ENCODE measurements around the gene CARS2. TPM values are rescaled to one million over a fixed set of nuclear protein-coding genes. Genes with fewer than 3 reads are reported as not detected.

The CARS2 gene
- polyA plus RNA-seq, 1 donor (not counting 4 experiments of a cell fraction or from before 2014, with no cell fraction given), result 90.0 TPM

- Histone ChIP-seq H3K36me3 (ENCODE audit: control insufficient read depth in 2 of 2, extremely low read depth in 1 of 2, insufficient read depth in 2 of 2, low read length in 2 of 2) (no peaks in the 10 kb centered on the region), H3K79me2 (ENCODE audit: control insufficient read depth, insufficient read depth, low read length) (no peaks in the 10 kb centered on the region), H3K4me3 (ENCODE audit: control insufficient read depth in 2 of 3, extremely low read depth in 1 of 3, insufficient read depth in 2 of 3, low read depth in 1 of 3, low read length in 3 of 3) (no peak overlapping the region), H3K9ac (ENCODE audit: control insufficient read depth, extremely low read depth, insufficient read depth, low read length) (no peak overlapping the region), H4K20me1 (ENCODE audit: control insufficient read depth, extremely low read depth, insufficient read depth, low read length) (no peaks in the 10 kb centered on the region), H2AFZ (ENCODE audit: control insufficient read depth, low read length) (no peak overlapping the region), H3K4me2 (ENCODE audit: control insufficient read depth, extremely low read depth, insufficient read depth, low read depth, low read length) (no peak overlapping the region), H3K27me3 (ENCODE audit: control insufficient read depth, extremely low read depth, insufficient read depth, low read length) (no peaks in the 10 kb centered on the region), H3K9me3 (ENCODE audit: control insufficient read depth, low read depth, low read length) (peaks cover 3% of the 10 kb centered on the region), H3K4me1 (ENCODE audit: control insufficient read depth, extremely low read depth, insufficient read depth, low read length) (no peaks in the 10 kb centered on the region), H3K9me1 (ENCODE audit: control insufficient read depth, extremely low read depth, insufficient read depth, low read length) (no peaks in the 10 kb centered on the region), H3K27ac (ENCODE audit: control insufficient read depth, insufficient read depth, low read length) (no peak overlapping the region)
- FAIRE-seq (no peak), DNase-seq (ENCODE audit: low read depth, low spot score) (no peak)
- dilution Hi-C loops (cut with MboI; ENCODE audit: extremely low pct_ligation_motif_present, low sequenced_read_pairs), result no loop called here
- no peak for TF ChIP-seq CTCF (optimal IDR thresholded peaks at IDR 0.05 in 1 of 3, IDR thresholded peaks at IDR 0.05 in 1 of 3, conservative IDR thresholded peaks at IDR 0.05 in 1 of 3; ENCODE audit: extremely low read depth in 1 of 3, insufficient read depth in 2 of 3, low read length in 3 of 3)
- TF ChIP-seq EZH2 (IDR thresholded peaks at IDR 0.05; ENCODE audit: low read length), result no peak
Observed at GRCh38 chr13:110746438-110746837, 40.5 kb upstream of the CARS2 start.

- TF ChIP-seq EZH2 (IDR thresholded peaks at IDR 0.05; ENCODE audit: low read length) (no peak), CTCF (optimal IDR thresholded peaks at IDR 0.05 in 1 of 3, IDR thresholded peaks at IDR 0.05 in 1 of 3, conservative IDR thresholded peaks at IDR 0.05 in 1 of 3; ENCODE audit: extremely low read depth in 1 of 3, insufficient read depth in 2 of 3, low read length in 3 of 3) (no peak)
- H3K79me2 ChIP-seq (ENCODE audit: control insufficient read depth, insufficient read depth, low read length), result no peaks in the 10 kb centered on the region
- H3K9me1 ChIP-seq (ENCODE audit: control insufficient read depth, extremely low read depth, insufficient read depth, low read length), result no peaks in the 10 kb centered on the region
- H3K27me3 ChIP-seq (ENCODE audit: control insufficient read depth, extremely low read depth, insufficient read depth, low read length), result no peaks in the 10 kb centered on the region
- H2AFZ ChIP-seq (ENCODE audit: control insufficient read depth, low read length), result no peak overlapping the region
- DNase-seq (ENCODE audit: low read depth, low spot score), result no peak
- H3K4me2 ChIP-seq (ENCODE audit: control insufficient read depth, extremely low read depth, insufficient read depth, low read depth, low read length), result no peak overlapping the region
- H3K9ac ChIP-seq (ENCODE audit: control insufficient read depth, extremely low read depth, insufficient read depth, low read length), result no peak overlapping the region
- no peaks in the 10 kb centered on the region for H3K36me3 ChIP-seq (ENCODE audit: control insufficient read depth in 2 of 2, extremely low read depth in 1 of 2, insufficient read depth in 2 of 2, low read length in 2 of 2)
- dilution Hi-C loops (cut with MboI; ENCODE audit: extremely low pct_ligation_motif_present, low sequenced_read_pairs), result no loop called here
- FAIRE-seq, result no peak
- H3K4me3 ChIP-seq (ENCODE audit: control insufficient read depth in 2 of 3, extremely low read depth in 1 of 3, insufficient read depth in 2 of 3, low read depth in 1 of 3, low read length in 3 of 3), result no peak overlapping the region
- no peaks in the 10 kb centered on the region for H4K20me1 ChIP-seq (ENCODE audit: control insufficient read depth, extremely low read depth, insufficient read depth, low read length)
- no peak overlapping the region for H3K27ac ChIP-seq (ENCODE audit: control insufficient read depth, insufficient read depth, low read length)
- peaks cover 3% of the 10 kb centered on the region for H3K9me3 ChIP-seq (ENCODE audit: control insufficient read depth, low read depth, low read length)
- no peaks in the 10 kb centered on the region for H3K4me1 ChIP-seq (ENCODE audit: control insufficient read depth, extremely low read depth, insufficient read depth, low read length)
Observed at GRCh38 chr13:110743687-110744086, 37.8 kb upstream of the CARS2 start.
